NCI-H2196 treated with DMSO at 0.1 percent for 48 hours (cell line): ENCODE data around the gene RAD50.
"Not testable (repeated sequence)": the region's sequence is repeated elsewhere in the genome, so short reads cannot be mapped to it uniquely, and the experiment has no call there.

Source experiments
- DNase-seq: peaks from one replicate; lab custom pipeline; 2025; ENCODE audit not compliant: unreplicated experiment; lab: John Stamatoyannopoulos, UW

RAD50 gene

GRCh38 chr5:132691755-132692631 lies 135.2 kb downstream of the RAD50 start:
- not testable (repeated sequence) for DNase-seq

GRCh38 chr5:132692632-132692967 lies 135.8 kb downstream of the RAD50 start:
- no peak for DNase-seq
